Coronary artery (tissue), 2 donors: ENCODE data around the gene CNPY4.

ENCODE experiments used
- DNase-seq: peaks from one replicate; pipeline ENCODE4 v3.0.0-alpha.2; 2017; ENCODE audit warnings: low spot score
- H3K27ac ChIP-seq, 2 donors: fragments of 200-600 bp; sonication (generic); one replicate each; pipeline ENCODE4 v1.5.1; 2016 to 2019
- H3K4me3 ChIP-seq: fragments of 200-600 bp; sonication (generic); 2 replicates; pipeline ENCODE4 v1.5.1; 2016; ENCODE audit warnings: mild to moderate bottlenecking, moderate library complexity
- CTCF ChIP-seq: fragments of 200-600 bp; sonication (generic); IDR thresholded peaks from one replicate; pipeline ENCODE4 v1.5.1; 2019; ENCODE audit warnings: antibody characterized with exemption

The CNPY4 gene

DNA sequence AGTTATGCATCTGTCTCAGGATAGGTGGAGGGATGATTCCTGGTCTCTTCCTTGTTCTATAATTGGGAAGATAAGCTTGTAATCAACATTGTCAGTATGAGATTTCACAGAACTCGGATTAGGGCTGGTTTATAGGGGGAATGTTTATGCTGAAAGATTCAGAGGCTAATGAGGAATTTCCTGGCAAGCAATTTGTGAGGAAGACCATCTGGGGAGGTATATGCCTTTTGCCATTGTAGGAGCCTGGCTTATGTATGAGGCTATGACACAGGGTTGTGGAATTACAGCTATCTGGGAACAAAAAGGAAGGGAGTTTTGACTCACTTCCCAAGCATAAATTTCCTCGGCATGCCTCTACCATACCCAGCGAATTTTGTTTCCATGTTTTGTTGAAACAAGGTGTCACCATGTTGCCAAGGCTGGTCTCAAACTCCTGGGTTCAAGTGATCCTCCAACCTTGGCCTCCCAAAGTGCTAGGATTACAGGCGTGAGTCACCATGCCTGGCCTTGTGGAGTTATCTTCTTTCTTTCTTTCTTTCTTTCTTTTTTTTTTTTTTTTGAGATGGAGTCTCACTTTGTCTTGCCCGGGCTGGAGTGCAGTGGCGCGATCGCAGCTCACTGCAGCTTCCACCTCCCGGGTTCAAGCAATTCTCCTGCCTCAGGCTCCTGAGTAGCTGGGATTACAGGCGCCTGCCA is 32.2 kb upstream of the CNPY4 start:
- TF ChIP-seq CTCF, result no peak
- no peak overlapping the region for H3K27ac ChIP-seq

DNA sequence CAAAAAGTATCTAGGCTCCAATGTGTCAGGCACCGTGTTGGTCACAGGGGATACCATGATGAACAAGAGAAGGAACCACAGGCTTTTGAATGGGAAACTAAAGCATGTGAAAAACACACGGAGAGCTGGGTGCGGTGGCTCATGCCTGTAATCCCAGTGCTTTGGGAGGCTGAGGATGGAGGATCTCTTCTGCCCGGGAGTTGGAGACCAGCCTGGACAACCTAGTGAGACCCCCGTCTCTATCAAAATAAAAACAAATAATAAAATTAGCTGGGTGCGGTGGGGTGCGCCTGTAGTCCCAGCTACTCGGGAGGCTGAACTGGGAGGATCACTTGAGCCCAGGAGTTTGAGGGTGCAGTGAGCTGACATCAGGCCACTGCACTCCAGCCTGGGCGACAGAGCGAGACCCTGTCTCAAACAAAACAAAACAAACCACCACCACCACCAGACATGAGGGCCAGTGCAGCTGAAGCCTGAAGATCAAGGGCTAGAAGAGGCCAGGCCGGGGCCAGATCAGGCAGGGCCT is 31.3 kb upstream of the CNPY4 start:
- H3K4me3 ChIP-seq, result peak overlapping the region; percentile 94
- peak overlapping the region; percentile 85 to 93 for H3K27ac ChIP-seq
- no peak for TF ChIP-seq CTCF
- DNase-seq, result no peak

More for the DNA sequence above, 32.2 kb upstream of the CNPY4 start:
- DNase-seq, result no peak
- H3K4me3 ChIP-seq, result no peak overlapping the region

- TF ChIP-seq CTCF, result no peak
- DNase-seq, result peak; percentile 87
These were observed 30.6 kb upstream of the CNPY4 start, which contains the start of gene COPS6 for GRCh38 chr7:100088621-100089457. Gene COPS6 (plus strand): TSS chr7:100088969. CDS start chr7:100088991, 22 bp downstream.

DNA sequence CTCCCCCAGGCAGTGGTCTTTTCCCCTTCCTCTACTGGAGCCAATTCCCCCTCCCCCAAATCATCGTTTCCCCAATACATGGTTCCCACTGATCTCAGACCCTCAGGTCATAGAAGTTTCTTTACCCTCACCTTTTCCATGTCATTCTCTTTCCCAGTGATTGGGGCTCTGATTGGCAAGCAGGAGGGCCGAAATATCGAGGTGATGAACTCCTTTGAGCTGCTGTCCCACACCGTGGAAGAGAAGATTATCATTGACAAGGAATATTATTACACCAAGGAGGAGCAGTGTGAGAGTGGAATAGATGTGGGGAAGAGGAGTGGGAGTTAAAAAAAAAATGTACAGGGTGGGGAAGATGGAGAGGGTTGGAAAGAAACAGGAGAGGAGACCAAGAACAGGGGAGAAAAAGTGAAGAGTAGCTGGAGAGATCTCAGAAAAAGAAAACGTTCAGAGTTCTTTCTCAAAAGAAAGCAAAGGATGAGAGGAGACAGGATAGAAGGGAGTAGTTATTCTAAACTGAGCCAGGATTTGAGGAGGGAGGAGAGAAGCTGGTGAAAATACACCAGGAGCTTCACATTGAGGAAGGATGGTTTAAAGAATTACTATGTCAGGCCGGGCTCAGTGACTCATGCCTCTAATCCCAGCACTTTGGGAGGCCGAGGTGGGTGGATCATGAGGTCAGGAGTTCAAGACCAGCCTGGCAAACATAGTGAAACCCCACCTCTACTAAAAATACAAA is 29.8 kb upstream of the CNPY4 start:
- H3K27ac ChIP-seq, result peak overlapping the region; percentile 85 to 93
- DNase-seq, result no peak
- TF ChIP-seq CTCF, result no peak
- H3K4me3 ChIP-seq, result peak overlapping the region; percentile 94

More at GRCh38 chr7:100088621-100089457, 30.6 kb upstream of the CNPY4 start, which contains the start of gene COPS6:
- peak within 1 kb of the TSS; percentile 85 to 93 for H3K27ac ChIP-seq
- peak within 1 kb of the TSS; percentile 94 for H3K4me3 ChIP-seq

DNA sequence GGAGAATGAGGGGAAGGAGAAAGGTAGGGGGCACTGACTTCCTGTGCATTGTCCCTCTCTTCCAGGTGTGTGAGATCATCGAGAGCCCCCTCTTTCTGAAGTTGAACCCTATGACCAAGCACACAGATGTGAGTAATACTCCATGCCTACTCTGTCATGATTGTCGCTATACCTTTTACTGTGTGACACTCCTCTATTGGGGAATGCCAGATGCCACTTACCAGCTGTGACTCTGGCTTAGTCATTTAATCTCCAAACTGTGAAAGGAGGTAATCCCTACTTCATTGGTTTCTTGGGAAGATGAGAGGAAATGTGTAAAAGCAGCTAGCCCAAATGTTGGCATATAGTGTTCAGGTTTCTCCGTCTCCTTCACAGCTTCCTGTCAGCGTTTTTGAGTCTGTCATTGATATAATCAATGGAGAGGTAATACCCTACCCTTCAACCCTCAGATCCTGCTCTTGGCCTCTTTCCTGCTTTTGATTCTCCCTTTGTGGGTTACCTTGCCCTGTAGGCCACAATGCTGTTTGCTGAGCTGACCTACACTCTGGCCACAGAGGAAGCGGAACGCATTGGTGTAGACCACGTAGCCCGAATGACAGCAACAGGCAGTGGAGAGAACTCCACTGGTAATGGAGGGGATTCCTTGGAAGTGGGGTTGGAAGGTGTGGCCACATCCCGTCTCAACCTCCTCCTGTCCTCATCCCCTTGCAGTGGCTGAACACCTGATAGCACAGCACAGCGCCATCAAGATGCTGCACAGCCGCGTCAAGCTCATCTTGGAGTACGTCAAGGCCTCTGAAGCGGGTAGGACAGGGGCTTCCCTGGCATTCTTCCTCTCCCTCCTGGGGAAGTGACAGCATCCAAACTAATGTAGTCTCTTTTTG is 28.7 kb upstream of the CNPY4 start:
- no peak for TF ChIP-seq CTCF
- Histone ChIP-seq H3K4me3 (no peak overlapping the region), H3K27ac (no peak overlapping the region)
- no peak for DNase-seq
